ENCODE data around the gene ALDH1L1.

Gene ALDH1L1

DNA sequence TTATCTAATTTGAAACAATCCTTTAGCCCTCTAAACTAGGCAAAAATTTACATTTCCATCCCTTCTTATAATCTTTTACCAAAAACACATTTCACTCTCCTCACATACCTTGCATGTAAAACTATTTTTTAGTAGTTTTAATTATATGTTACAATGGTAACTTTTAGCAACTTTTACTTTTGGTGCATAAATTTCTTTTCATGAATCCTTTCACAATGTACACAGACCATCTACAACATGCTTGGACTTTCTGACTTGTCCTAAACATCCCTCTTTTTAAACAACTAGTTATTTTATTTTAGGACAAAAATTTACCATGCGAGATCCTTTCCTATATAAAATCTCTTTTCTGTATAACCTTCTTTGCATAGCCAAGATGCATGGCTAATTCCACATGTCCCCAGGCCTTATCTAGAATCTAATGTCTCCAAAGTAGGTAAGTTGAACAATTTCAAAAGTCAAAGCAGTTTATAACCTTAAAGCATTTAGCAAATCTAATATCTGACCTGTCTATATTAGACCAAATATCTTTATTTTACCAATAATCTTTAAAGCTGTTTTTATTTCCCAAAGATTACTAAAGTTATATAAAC lies 14.4 kb upstream of the ALDH1L1 start:
- TF ChIP-seq ZNF529 (tag by site-specific recombination; IDR thresholded peaks at IDR 0.05; ENCODE audit: insufficient replicate concordance) (peak; percentile 71), ZNF266 (tag by site-specific recombination; IDR thresholded peaks at IDR 0.05; ENCODE audit: low read depth) (no peak), ZNF202 (tag by site-specific recombination; IDR thresholded peaks at IDR 0.05; ENCODE audit: borderline replicate concordance) (no peak), TRIM28 (IDR thresholded peaks at IDR 0.05; ENCODE audit: borderline replicate concordance, low read length) (peak; percentile 98), SETDB1 (IDR thresholded peaks at IDR 0.05; ENCODE audit: insufficient read length, low read length) (peak; percentile 100), ZNF510 (tag by site-specific recombination; IDR thresholded peaks at IDR 0.05; ENCODE audit: insufficient replicate concordance) (peak; percentile 27), ZNF549 (tag by site-specific recombination; IDR thresholded peaks at IDR 0.05) (peak; percentile 90), ZNF473 (tag by site-specific recombination; IDR thresholded peaks at IDR 0.05) (no peak), ZNF239 (tag by site-specific recombination; IDR thresholded peaks at IDR 0.05) (no peak), PRDM1 (tag by site-specific recombination; IDR thresholded peaks at IDR 0.05) (peak; percentile 75), ZNF626 (tag by site-specific recombination; IDR thresholded peaks at IDR 0.05) (peak; percentile 77)
- TF ChIP-seq, protein P1, sequence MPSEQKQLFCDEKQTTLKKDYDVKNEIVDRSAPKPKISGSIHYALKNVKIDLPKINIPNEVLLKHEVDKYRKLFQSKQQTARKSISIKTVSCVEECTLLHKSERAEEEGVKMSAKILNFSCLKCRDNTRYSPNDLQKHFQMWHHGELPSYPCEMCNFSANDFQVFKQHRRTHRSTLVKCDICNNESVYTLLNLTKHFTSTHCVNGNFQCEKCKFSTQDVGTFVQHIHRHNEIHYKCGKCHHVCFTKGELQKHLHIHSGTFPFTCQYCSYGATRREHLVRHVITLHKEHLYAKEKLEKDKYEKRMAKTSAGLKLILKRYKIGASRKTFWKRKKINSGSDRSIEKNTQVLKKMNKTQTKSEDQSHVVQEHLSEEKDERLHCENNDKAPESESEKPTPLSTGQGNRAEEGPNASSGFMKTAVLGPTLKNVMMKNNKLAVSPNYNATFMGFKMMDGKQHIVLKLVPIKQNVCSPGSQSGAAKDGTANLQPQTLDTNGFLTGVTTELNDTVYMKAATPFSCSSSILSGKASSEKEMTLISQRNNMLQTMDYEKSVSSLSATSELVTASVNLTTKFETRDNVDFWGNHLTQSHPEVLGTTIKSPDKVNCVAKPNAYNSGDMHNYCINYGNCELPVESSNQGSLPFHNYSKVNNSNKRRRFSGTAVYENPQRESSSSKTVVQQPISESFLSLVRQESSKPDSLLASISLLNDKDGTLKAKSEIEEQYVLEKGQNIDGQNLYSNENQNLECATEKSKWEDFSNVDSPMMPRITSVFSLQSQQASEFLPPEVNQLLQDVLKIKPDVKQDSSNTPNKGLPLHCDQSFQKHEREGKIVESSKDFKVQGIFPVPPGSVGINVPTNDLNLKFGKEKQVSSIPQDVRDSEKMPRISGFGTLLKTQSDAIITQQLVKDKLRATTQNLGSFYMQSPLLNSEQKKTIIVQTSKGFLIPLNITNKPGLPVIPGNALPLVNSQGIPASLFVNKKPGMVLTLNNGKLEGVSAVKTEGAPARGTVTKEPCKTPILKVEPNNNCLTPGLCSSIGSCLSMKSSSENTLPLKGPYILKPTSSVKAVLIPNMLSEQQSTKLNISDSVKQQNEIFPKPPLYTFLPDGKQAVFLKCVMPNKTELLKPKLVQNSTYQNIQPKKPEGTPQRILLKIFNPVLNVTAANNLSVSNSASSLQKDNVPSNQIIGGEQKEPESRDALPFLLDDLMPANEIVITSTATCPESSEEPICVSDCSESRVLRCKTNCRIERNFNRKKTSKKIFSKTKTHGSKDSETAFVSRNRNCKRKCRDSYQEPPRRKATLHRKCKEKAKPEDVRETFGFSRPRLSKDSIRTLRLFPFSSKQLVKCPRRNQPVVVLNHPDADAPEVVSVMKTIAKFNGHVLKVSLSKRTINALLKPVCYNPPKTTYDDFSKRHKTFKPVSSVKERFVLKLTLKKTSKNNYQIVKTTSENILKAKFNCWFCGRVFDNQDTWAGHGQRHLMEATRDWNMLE (tag by site-specific recombination; conservative IDR thresholded peaks at IDR 0.05; ENCODE audit: low read depth): peak; percentile 48; the same call in 1 of the 2 replicates
- TF ChIP-seq, protein P2, sequence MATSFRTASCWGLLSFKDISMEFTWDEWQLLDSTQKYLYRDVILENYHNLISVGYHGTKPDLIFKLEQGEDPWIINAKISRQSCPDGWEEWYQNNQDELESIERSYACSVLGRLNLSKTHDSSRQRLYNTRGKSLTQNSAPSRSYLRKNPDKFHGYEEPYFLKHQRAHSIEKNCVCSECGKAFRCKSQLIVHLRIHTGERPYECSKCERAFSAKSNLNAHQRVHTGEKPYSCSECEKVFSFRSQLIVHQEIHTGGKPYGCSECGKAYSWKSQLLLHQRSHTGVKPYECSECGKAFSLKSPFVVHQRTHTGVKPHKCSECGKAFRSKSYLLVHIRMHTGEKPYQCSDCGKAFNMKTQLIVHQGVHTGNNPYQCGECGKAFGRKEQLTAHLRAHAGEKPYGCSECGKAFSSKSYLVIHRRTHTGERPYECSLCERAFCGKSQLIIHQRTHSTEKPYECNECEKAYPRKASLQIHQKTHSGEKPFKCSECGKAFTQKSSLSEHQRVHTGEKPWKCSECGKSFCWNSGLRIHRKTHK (tag by site-specific recombination; IDR thresholded peaks at IDR 0.05): peak; percentile 20; the same call in 1 of the 2 replicates
- TF ChIP-seq, protein P3, sequence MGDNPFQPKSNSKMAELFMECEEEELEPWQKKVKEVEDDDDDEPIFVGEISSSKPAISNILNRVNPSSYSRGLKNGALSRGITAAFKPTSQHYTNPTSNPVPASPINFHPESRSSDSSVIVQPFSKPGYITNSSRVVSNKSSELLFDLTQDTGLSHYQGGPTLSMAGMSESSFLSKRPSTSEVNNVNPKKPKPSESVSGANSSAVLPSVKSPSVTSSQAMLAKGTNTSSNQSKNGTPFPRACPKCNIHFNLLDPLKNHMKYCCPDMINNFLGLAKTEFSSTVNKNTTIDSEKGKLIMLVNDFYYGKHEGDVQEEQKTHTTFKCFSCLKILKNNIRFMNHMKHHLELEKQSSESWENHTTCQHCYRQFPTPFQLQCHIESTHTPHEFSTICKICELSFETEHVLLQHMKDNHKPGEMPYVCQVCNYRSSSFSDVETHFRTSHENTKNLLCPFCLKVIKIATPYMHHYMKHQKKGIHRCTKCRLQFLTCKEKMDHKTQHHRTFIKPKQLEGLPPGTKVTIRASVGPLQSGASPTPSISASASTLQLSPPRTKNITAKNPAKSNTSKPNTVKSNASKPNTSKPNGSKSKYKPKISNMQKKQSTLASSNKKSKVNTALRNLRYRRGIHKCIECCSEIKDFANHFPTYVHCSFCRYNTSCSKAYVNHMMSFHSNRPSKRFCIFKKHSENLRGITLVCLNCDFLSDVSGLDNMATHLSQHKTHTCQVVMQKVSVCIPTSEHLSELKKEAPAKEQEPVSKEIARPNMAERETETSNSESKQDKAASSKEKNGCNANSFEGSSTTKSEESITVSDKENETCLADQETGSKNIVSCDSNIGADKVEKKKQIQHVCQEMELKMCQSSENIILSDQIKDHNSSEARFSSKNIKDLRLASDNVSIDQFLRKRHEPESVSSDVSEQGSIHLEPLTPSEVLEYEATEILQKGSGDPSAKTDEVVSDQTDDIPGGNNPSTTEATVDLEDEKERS (tag by site-specific recombination; IDR thresholded peaks at IDR 0.05): peak; percentile 53; the same call in 1 of the 2 replicates
- Histone ChIP-seq H3K9me3 (ENCODE audit: control insufficient read depth, insufficient read depth, low read depth, low read length) (no peaks in the 10 kb centered on the region), H3K36me3 (ENCODE audit: control insufficient read depth in 2 of 2, insufficient read depth in 1 of 2, low read length in 2 of 2) (no peaks in the 10 kb centered on the region), H3K27ac (ENCODE audit: extremely low read depth, low read depth, low read length) (no peak overlapping the region), H3K4me1 (ENCODE audit: control insufficient read depth, insufficient read depth, low read length) (no peaks in the 10 kb centered on the region), H3K4me3 (ENCODE audit: low read depth, low read length) (no peak overlapping the region)
- ChIA-PET POLR2A (no interaction called here), CTCF (no interaction called here)

DNA sequence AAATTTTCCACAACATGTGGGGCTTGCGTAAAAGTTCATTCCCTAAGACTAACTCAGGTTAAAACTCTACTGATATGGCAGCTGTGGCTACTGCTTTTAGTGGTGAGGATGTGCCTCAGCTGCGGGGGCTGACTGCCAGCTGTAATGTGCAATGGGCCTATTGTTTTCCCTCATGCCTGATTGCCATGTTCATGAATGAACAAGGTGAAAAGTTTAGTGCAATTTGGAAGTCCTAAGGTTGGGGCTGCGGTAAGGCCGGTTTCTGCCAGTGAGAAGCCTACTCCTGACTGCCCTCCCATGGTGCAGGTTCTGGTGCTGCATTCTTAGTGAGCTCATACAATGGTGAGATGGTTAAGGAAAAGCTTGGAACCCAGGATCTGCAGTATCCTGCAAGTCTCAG lies 10.9 kb upstream of the ALDH1L1 start:
- Histone ChIP-seq H3K9me3 (ENCODE audit: control insufficient read depth, insufficient read depth, low read depth, low read length) (no peaks in the 10 kb centered on the region), H3K36me3 (ENCODE audit: control insufficient read depth in 2 of 2, insufficient read depth in 1 of 2, low read length in 2 of 2) (no peaks in the 10 kb centered on the region), H3K27ac (ENCODE audit: extremely low read depth, low read depth, low read length) (no peak overlapping the region), H3K4me3 (ENCODE audit: low read depth, low read length) (no peak overlapping the region), H3K4me1 (ENCODE audit: control insufficient read depth, insufficient read depth, low read length) (no peaks in the 10 kb centered on the region)
- ChIA-PET CTCF (no interaction called here), POLR2A (no interaction called here)
- TF ChIP-seq ZBTB20 (tag by site-specific recombination; IDR thresholded peaks at IDR 0.05) (no peak), ZNF610 (tag by site-specific recombination; IDR thresholded peaks at IDR 0.05; ENCODE audit: borderline replicate concordance) (no peak), BCL11A (tag by site-specific recombination; IDR thresholded peaks at IDR 0.05; ENCODE audit: low read depth) (no peak), OVOL3 (tag by site-specific recombination; IDR thresholded peaks at IDR 0.05) (no peak), ZNF23 (tag by site-specific recombination; IDR thresholded peaks at IDR 0.05; ENCODE audit: borderline replicate concordance) (no peak), ZNF843 (tag by site-specific recombination; IDR thresholded peaks at IDR 0.05) (no peak), GLI4 (tag by site-specific recombination; IDR thresholded peaks at IDR 0.05) (no peak), ZNF157 (tag by site-specific recombination; IDR thresholded peaks at IDR 0.05) (no peak)
- TF ChIP-seq, protein P4, sequence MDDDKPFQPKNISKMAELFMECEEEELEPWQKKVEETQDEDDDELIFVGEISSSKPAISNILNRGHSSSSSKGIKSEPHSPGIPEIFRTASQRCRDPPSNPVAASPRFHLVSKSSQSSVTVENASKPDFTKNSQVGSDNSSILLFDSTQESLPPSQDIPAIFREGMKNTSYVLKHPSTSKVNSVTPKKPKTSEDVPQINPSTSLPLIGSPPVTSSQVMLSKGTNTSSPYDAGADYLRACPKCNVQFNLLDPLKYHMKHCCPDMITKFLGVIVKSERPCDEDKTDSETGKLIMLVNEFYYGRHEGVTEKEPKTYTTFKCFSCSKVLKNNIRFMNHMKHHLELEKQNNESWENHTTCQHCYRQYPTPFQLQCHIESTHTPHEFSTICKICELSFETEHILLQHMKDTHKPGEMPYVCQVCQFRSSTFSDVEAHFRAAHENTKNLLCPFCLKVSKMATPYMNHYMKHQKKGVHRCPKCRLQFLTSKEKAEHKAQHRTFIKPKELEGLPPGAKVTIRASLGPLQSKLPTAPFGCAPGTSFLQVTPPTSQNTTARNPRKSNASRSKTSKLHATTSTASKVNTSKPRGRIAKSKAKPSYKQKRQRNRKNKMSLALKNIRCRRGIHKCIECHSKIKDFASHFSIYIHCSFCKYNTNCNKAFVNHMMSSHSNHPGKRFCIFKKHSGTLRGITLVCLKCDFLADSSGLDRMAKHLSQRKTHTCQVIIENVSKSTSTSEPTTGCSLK (tag by site-specific recombination; IDR thresholded peaks at IDR 0.05): no peak
